GM23338 (cell line): ENCODE results near the gene PANK1. TPM values are rescaled to one million over a fixed set of nuclear protein-coding genes. Genes with fewer than 3 reads are reported as not detected.

Experiments used
- ATAC-seq: fragments of 200-7000 bp; cut with Tn5 transposase; 3 replicates; pipeline ENCODE4 v1.9.1; 2020
- DNase-seq: peaks from one replicate; pipeline ENCODE4 v3.0.0-alpha.2; 2015; ENCODE audit warnings: low spot score
- H2AFZ ChIP-seq: fragments of 200-600 bp; sonication (generic); 2 replicates; pipeline ENCODE4 v1.8.0; 2016; ENCODE audit warnings: antibody characterized with exemption, mild to moderate bottlenecking, moderate library complexity
- H3F3A ChIP-seq: fragments of 200-600 bp; sonication (generic); replicated peaks from 2 replicates; pipeline ENCODE4 v1.8.0; 2017; ENCODE audit warnings: antibody characterized with exemption, mixed run types, low read depth
- H3K27ac ChIP-seq: fragments of 200-600 bp; sonication (generic); 2 replicates; pipeline ENCODE4 v1.6.1; 2016; ENCODE audit warnings: low read depth
- H3K27me3 ChIP-seq: fragments of 200-600 bp; sonication (generic); 2 replicates; pipeline ENCODE4 v1.8.0; 2016; ENCODE audit warnings: mild to moderate bottlenecking, mixed run types, moderate library complexity; ENCODE audit not compliant: insufficient read depth
- H3K36me3 ChIP-seq: fragments of 200-600 bp; sonication (generic); 2 replicates; pipeline ENCODE4 v1.8.0; 2016; ENCODE audit warnings: mild to moderate bottlenecking; ENCODE audit not compliant: insufficient read depth
- H3K4me1 ChIP-seq: fragments of 200-600 bp; sonication (generic); 2 replicates; pipeline ENCODE4 v1.8.0; 2016; ENCODE audit warnings: mild to moderate bottlenecking, moderate library complexity; ENCODE audit not compliant: insufficient read depth
- H3K4me2 ChIP-seq: fragments of 200-600 bp; sonication (generic); 2 replicates; pipeline ENCODE4 v1.7.1; 2017; ENCODE audit warnings: mixed run types
- H3K4me3 ChIP-seq: fragments of 200-600 bp; sonication (generic); 2 replicates; pipeline ENCODE4 v1.6.1; 2016; ENCODE audit warnings: mixed run types
- H3K79me2 ChIP-seq: fragments of 200-600 bp; sonication (generic); replicated peaks from 2 replicates; pipeline ENCODE4 v1.8.0; 2017; ENCODE audit warnings: mild to moderate bottlenecking; ENCODE audit not compliant: insufficient read depth
- H3K9me2 ChIP-seq: fragments of 200-600 bp; sonication (generic); 2 replicates; pipeline ENCODE4 v1.8.0; 2017; ENCODE audit not compliant: insufficient read depth
- H4K20me1 ChIP-seq: fragments of 200-600 bp; sonication (generic); replicated peaks from 2 replicates; pipeline ENCODE4 v1.8.0; 2017; ENCODE audit warnings: mild to moderate bottlenecking; ENCODE audit not compliant: insufficient read depth
- H3K27ac Mint-ChIP-seq: 2 replicates; pipeline ENCODE4 v1.8.0; 2020; ENCODE audit warnings: inconsistent platforms, mild to moderate bottlenecking, moderate library complexity, mixed read lengths
- H3K27me3 Mint-ChIP-seq: 3 replicates; pipeline ENCODE4 v1.8.0; 2022; ENCODE audit warnings: low read depth, mild to moderate bottlenecking, moderate library complexity, mixed read lengths, inconsistent platforms; ENCODE audit not compliant: insufficient read depth, poor library complexity
- H3K36me3 Mint-ChIP-seq: 3 replicates; pipeline ENCODE4 v1.8.0; 2021; ENCODE audit warnings: low read depth, mild to moderate bottlenecking, inconsistent platforms, moderate library complexity, mixed read lengths
- H3K4me1 Mint-ChIP-seq: 3 replicates; pipeline ENCODE4 v1.8.0; 2020; ENCODE audit warnings: mild to moderate bottlenecking, inconsistent platforms, mixed read lengths
- H3K4me3 Mint-ChIP-seq: 3 replicates; pipeline ENCODE4 v1.8.0; 2021; ENCODE audit warnings: moderate library complexity, mild to moderate bottlenecking, inconsistent platforms, mixed read lengths
- H3K9me3 Mint-ChIP-seq: 3 replicates; pipeline ENCODE4 v1.8.0; 2020; ENCODE audit warnings: moderate library complexity, mild to moderate bottlenecking, inconsistent platforms, mixed read lengths
- NANOG ChIP-seq: IDR thresholded peaks from 2 replicates; pipeline ENCODE4 v1.6.1; 2016; ENCODE audit warnings: antibody characterized with exemption, borderline replicate concordance
- POLR2AphosphoS5 ChIP-seq: IDR thresholded peaks from 2 replicates; pipeline ENCODE4 v1.6.1; 2016; ENCODE audit warnings: antibody characterized with exemption, low read depth
- REST ChIP-seq: IDR thresholded peaks from one replicate; pipeline ENCODE4 v1.6.1; 2018; ENCODE audit warnings: antibody characterized with exemption; ENCODE audit not compliant: unreplicated experiment
- ZNF462 ChIP-seq: fragments of 250-450 bp; sonication (Bioruptor Pico); IDR thresholded peaks from 2 replicates; pipeline ENCODE4 v1.5.0; 2020; ENCODE audit warnings: mild to moderate bottlenecking, moderate library complexity
- polyA plus RNA-seq: library from polyadenylated mRNA; unstranded; fragments of >200 nt; fragmentation: Nextera tagmentation; extraction: Ambion mirVana; gene quantifications from 2 replicates; pipeline ENCODE4 v1.2.1, GENCODE V29; 2016
- total RNA-seq: library from RNA; depleted of rRNA; stranded (reverse); fragments of >200 nt; shearing (Covaris generic); gene quantifications from 2 replicates; pipeline ENCODE4 v1.2.3, GENCODE V29; 2014

The PANK1 gene
- total and polyA plus RNA-seq, 2 experiments from 2014 or later, result 15.2 to 44.7 TPM

- peaks cover 3% of the 10 kb centered on the region; the same call in 2 of the 3 replicates for H3K4me1 Mint-ChIP-seq
- TF ChIP-seq NANOG (no peak), POLR2AphosphoS5 (no peak), ZNF462 (CRISPR knock-in tag) (no peak), REST (no peak)
- Histone ChIP-seq H4K20me1 (no peaks in the 10 kb centered on the region), H3K79me2 (no peaks in the 10 kb centered on the region), H3K4me2 (no peak overlapping the region), H3K36me3 (no peaks in the 10 kb centered on the region), H3K4me1 (no peaks in the 10 kb centered on the region), H3F3A (no peaks in the 10 kb centered on the region), H3K4me3 (no peak overlapping the region), H2AFZ (no peak overlapping the region), H3K27ac (no peak overlapping the region), H3K9me2 (no peaks in the 10 kb centered on the region), H3K27me3 (no peaks in the 10 kb centered on the region)
- H3K36me3 Mint-ChIP-seq, result peaks cover 28% of the 10 kb centered on the region
- H3K27ac Mint-ChIP-seq, result no peak overlapping the region
- no peak overlapping the region for H3K4me3 Mint-ChIP-seq
- no peaks in the 10 kb centered on the region for H3K27me3 Mint-ChIP-seq
- DNase-seq (no peak), ATAC-seq (no peak)
- peaks cover 24% of the 10 kb centered on the region for H3K9me3 Mint-ChIP-seq
Measured at GRCh38 chr10:89657302-89657701, 12.3 kb upstream of the PANK1 start.
